ENCODE results near the gene TPST2.
"Not testable (repeated sequence)": the region's sequence is repeated elsewhere in the genome, so short reads cannot be mapped to it uniquely, and the experiment has no call there.

Gene TPST2

GRCh38 chr22:26534171-26534855 is 55.6 kb downstream of the TPST2 start:
- no peak for DNase-seq (ENCODE audit: low read depth)

DNA sequence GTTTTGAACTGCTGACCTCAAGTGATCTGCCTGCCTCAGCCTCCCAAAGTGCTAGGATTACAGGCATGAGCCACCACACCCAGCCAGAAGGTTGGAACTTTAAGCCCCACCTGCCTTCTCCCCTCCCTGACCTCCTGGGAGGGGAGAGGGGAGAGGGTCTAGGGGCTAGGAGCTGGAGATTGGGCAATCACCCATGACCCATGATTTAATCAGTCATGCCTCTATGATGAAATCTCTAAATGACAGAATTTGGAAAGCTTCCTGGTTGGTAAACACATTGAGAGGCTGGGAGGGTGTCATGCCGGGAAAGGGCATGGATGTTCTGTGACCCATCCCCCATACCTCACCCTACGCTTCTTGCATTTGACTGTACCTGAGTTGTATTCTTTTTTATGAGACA is 60.6 kb downstream of the TPST2 start:
- DNase-seq (ENCODE audit: low read depth) = no peak

- DNase-seq (ENCODE audit: low read depth) = not testable (repeated sequence)
Observed at GRCh38 chr22:26528518-26528917, 61.4 kb downstream of the TPST2 start.

DNA sequence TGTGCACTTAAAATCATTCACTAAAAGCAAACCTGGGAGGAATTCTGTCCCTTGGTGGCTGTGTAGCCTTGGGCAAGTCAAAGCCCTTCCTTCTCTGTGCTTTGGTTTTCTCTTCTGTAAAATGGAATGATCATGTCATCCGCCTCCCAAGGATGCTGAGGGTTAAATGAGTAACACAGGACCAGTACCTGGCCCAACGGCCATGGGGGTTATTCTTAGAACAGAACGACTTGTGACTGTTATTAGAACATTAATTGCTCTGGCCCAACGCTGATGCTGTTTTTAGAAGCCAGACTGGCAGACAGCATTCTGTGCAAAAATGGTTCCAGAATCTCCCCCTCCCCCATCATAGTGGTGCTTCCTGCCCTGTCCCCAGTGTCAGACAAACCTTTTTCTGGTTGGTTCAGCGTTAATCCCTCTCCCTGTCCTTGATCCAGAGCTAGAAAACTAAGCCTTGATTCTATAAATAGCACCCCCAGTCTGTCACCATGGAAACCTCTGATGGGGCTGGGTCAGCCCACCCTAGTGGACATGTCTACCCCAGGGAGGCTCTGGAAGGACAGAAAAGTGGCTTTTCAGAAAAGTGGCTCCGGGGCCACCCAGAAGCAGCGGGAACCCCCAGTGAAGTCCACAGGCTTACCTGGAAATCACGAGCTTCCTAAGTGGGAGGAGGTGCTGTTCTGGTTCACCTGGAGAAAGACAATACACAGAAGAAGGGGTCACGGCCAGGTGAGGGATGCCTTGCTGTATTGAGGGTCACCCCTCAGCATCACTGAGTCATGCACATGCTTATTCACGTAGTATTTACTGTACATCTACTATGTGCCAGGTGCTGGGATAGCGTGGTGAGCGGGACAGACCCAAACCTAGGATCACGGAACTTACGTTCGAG is 62.1 kb downstream of the TPST2 start:
- DNase-seq (ENCODE audit: low read depth) = no peak

- no peak for DNase-seq (ENCODE audit: low read depth)
Observed at GRCh38 chr22:26527167-26527566, 62.8 kb downstream of the TPST2 start.

DNA sequence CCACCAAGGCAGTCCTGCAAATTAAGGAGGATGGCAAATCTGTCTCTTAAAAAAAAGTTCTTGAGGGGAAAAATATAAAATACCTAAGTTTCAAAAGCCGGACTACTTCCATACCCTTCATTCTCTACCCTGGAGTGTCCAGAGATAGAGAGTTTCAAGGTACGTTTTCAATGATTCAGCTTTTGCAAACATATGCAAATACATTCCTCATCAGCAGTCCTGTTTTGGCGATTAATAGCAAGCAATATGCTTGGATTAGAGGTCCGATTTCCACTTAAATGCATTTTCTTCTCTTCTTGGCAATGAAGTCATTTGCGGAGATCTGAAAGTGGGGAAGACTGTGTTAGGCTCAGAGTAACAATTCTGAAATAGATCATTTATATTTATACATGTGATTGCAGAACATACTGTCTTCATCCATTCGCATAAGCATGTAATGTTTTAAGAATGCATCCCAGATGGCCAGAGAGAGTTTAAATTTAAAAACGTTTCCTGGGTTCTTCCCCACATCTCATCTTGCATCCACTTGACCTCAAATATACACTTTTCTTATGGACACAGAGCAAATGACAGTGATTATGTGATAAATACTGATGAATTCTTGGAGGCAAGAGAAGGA is 63.9 kb downstream of the TPST2 start:
- no peak for DNase-seq (ENCODE audit: low read depth)

DNA sequence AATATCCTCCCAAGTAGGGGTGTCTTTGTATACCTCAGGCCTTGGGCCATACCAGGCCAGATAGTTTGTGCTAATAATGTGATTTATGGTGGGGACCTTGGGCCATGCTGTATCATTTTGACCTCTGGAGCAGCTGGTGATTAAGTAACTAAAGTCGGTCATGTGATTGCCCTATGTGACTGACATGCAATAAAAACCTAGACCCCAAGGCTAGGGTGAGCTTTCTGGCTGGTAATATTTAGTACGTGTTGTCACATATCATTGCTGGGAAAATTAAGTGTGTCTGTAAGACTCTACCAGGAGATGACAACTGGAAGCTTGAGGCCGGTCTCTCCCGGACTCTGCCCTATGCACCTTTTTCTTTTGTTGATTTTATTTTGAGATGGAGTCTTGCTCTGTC is 65.1 kb downstream of the TPST2 start:
- no peak for DNase-seq (ENCODE audit: low read depth)

DNA sequence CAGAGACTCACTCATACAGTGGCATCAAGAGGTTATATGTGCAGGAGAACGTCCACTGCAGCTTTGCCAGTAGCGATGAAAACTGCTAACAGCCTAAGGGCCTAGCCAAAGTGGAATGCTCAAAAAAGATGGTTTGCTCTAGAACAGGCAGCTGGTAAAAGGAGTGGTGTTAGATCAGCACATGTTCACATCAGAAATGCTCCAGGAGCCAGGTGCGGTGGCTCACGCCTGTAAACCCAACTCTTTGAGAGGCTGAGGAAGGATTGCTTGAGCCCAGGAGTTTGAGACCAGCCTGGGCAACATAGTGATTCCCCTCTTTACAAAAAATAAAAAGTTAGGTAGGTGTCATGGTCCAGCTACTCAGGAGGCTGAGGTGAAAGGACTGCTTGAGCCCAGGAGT is 67.3 kb downstream of the TPST2 start:
- no peak for DNase-seq (ENCODE audit: low read depth)

DNA sequence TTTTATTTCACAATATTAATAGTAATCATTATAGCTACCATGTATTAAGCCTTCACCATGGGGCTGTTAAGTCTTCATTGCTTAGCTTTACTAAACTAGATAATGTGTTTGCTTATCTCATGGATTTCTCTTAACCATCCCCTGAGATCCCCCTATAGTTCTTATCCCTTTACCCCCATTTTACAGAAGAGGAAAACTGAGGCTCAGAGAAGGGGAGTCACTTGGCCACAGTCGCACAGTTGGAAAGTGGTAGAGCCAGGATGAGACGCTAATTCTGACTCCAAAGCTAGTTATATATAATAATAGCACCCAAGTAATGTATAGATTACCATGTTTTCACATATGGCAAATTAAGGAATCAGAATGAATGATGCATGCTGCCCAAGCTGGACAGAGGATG is 67.9 kb downstream of the TPST2 start:
- no peak for DNase-seq (ENCODE audit: low read depth)

- DNase-seq (ENCODE audit: low read depth) = no peak
Observed at GRCh38 chr22:26517429-26517828, 72.5 kb downstream of the TPST2 start.

- DNase-seq (ENCODE audit: low read depth) = no peak
Observed at GRCh38 chr22:26516503-26516902, 73.4 kb downstream of the TPST2 start.

DNA sequence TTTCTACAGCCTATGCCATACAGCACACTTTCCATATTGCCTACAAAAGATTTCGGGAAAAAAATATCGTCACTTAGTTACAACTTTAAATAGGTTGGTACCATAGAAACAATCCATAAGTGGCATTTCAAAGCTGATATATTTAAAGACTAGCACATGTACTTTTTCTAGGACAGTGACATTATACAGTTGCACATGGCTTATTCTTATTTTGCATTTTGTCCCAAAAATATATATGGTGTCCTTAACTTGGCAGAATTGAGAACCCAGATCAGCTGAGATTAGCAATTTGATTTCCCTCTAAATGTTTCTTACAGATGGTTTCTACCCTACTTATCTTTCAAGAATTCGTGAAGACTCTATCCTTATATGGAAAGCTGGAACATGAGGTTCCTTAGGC is 74.0 kb downstream of the TPST2 start:
- no peak for DNase-seq (ENCODE audit: low read depth)

- no peak for DNase-seq (ENCODE audit: low read depth)
Observed at GRCh38 chr22:26514419-26515161, 75.3 kb downstream of the TPST2 start.

- no peak for DNase-seq (ENCODE audit: low read depth)
Observed at GRCh38 chr22:26513838-26514237, 76.1 kb downstream of the TPST2 start.

- DNase-seq (ENCODE audit: low read depth) = peak; percentile 66
Observed at GRCh38 chr22:26512149-26512793, 77.7 kb downstream of the TPST2 start, which contains the start of gene TFIP11. TSS of gene TFIP11 (minus strand) at chr22:26512473. CDS start at chr22:26510272, 2,201 bp downstream.

GRCh38 chr22:26508148-26508547 is 81.8 kb downstream of the TPST2 start:
- DNase-seq (ENCODE audit: low read depth) = no peak

GRCh38 chr22:26503758-26504157 is 86.2 kb downstream of the TPST2 start:
- no peak for DNase-seq (ENCODE audit: low read depth)

DNA sequence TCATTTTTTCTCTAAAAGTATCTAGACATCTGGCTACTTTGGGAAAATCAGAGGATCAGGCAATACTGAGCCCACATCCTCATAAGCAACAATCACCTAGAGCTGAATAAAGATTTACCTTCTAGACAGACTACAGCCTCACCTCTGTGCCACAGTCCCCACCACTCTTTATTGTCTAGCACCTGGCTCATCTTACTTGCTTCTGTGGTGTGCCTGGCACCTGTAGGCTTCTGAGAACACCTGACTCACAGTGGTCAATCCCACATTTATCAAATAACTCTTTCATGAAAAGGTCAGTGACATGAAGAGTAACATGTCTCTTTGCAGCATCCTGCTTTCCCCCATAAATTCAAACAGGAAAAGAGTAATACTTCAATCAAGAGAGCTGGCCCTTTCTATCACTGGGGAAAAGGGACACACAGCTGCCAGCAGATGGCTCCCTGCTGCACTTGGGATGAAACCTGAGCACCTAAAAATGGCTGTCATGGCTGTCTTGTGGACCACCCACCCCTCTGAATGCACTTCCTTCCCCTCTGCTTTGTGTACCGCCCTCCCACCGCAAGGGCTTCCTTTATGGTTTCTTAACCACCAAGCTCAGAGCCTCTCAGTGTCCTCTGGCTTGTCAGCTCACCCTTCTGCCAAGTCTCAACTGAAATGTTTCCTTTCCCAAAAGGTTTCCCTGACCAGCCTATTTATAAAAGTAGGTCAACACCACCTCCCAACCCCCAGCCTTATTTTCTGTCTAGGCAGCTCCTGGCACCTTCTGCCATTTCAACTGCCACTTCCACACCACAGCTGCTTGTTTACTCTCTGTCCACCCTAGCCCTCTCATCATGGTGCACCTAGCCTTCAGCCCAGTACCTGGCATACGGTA is 87.0 kb downstream of the TPST2 start:
- peak; percentile 16 for DNase-seq (ENCODE audit: low read depth)

DNA sequence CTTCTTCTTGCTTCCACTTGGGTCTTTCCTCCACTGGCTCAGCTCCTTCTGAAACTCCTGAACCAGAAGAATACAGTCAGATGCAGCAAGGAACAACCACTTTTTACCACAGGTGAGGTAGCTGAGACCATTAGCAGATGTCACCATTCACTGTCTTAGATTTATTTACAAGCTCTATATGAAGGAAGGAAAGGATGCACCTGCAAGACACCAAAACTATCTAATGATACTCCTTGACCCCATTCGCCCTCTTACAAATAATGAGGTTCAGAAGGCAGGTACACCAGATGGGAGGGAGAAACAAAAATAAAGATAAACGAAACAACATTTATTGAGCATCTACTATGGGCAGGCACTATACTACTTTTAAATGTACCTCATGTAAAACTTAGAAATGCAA is 87.9 kb downstream of the TPST2 start:
- DNase-seq (ENCODE audit: low read depth) = no peak

- DNase-seq (ENCODE audit: low read depth) = no peak
Observed at GRCh38 chr22:26499188-26499703, 90.7 kb downstream of the TPST2 start.
